Skeletal muscle satellite cell (primary cell): Measurements from ENCODE around the gene LASP1NB.
"Not testable (repeated sequence)": the region's sequence is repeated elsewhere in the genome, so short reads cannot be mapped to it uniquely, and the experiment has no call there.

ENCODE experiments used
- H3K27me3 ChIP-seq: 2 replicates; pipeline ENCODE4 v1.7.0; 2013; ENCODE audit warnings: low read length; ENCODE audit not compliant: control insufficient read depth, insufficient read depth
- H3K36me3 ChIP-seq: 2 replicates; pipeline ENCODE4 v1.7.0; 2013; ENCODE audit warnings: mild to moderate bottlenecking, control low read depth, low read length; ENCODE audit not compliant: insufficient read depth
- H3K4me1 ChIP-seq: 2 replicates; pipeline ENCODE4 v1.7.0; 2013; ENCODE audit warnings: low read length; ENCODE audit not compliant: control insufficient read depth, insufficient read depth
- H3K4me2 ChIP-seq: 2 replicates; pipeline ENCODE4 v1.7.0; 2013; ENCODE audit warnings: mild to moderate bottlenecking, low read length
- H3K4me3 ChIP-seq: 2 replicates; pipeline ENCODE4 v1.7.0; 2013; ENCODE audit warnings: low read length
- H3K9ac ChIP-seq: 2 replicates; pipeline ENCODE4 v1.7.0; 2013; ENCODE audit warnings: mild to moderate bottlenecking, low read depth, low read length, moderate library complexity
- H3K9me3 ChIP-seq: replicated peaks from 2 replicates; pipeline ENCODE4 v1.7.0; 2013; ENCODE audit warnings: mild to moderate bottlenecking, control low read depth, low read length

LASP1NB gene

DNA sequence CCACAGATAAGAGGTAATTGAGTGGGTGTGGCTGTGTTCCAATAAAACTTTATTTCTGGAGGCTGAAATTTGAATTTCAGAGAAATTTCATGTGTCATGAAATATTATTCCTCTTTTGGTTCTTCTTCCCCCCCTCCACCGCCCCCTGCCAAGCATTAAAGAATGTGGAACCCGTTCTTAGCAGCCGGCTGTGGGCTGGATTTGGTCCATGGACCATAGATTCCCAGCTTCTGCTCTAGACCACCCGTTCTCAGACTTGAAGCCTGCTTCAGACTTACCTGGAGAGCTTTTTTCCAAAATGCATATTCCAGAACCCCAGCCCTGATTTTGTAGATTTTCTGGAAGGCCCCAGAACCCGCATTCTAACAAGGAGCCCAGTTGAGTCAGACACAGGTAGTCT lies 15.1 kb upstream of the LASP1NB start:
- Histone ChIP-seq H3K36me3 (peaks cover 89% of the 10 kb centered on the region), H3K9ac (no peak overlapping the region)

DNA sequence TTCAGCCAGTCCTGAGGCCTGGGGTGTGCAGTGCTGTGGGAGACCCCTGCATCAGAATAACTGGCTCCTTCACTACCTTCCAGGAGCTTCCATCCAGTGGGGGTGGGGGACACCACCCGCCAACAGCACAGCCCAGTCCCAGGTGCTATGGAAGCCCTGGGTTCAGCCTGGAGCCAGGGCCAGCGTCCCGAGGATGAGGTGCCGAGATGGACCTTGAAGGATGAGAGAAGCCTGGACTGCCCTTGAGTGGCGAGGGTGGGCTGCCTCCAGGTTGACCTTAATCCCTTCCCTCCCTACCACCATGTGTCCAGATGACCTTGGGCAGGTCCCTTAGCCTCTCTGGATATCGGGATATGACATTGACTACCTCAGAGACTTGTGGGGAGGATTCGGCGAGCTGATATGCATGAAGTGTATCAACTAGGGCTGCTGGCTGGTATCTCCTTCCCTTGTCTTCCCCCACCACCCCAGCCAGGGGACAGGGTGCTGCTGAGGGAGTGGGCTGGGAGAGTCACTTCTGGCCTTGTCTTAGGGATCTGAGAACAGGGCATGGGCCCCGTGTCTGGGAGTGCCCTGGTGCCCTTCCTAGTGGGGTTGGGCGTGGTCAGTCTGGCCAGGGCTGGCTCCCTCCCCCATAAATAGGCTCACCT lies 14.2 kb upstream of the LASP1NB start:
- H3K4me2 ChIP-seq: no peak overlapping the region
- no peaks in the 10 kb centered on the region for H3K9me3 ChIP-seq
- H3K27me3 ChIP-seq: no peaks in the 10 kb centered on the region
- peaks cover 40% of the 10 kb centered on the region for H3K4me1 ChIP-seq
- H3K36me3 ChIP-seq: peaks cover 87% of the 10 kb centered on the region
- H3K4me3 ChIP-seq: no peak overlapping the region
- H3K9ac ChIP-seq: no peak overlapping the region

More for the DNA sequence above, 15.1 kb upstream of the LASP1NB start:
- peaks cover 49% of the 10 kb centered on the region for H3K4me1 ChIP-seq
- no peaks in the 10 kb centered on the region for H3K27me3 ChIP-seq
- H3K9me3 ChIP-seq: no peaks in the 10 kb centered on the region
- no peak overlapping the region for H3K4me3 ChIP-seq
- no peak overlapping the region for H3K4me2 ChIP-seq

DNA sequence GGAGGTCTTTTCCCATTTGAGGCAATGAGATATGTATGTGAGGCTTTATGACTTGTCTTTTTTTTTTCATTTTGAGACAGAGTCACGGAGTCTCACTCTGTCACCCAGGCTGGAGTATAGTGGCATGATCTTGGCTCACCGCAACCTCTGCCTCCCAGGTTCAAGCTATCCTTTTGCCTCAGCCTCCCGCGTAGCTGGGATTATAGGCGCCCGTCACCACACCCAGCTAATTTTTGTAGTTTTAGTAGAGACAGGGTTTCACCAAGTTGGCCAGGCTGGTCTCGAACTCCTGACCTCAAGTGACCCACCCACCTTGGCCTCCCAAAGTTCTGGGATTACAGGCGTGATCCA lies 13.7 kb upstream of the LASP1NB start:
- peaks cover 37% of the 10 kb centered on the region for H3K4me1 ChIP-seq
- H3K4me2 ChIP-seq, H3K4me3 ChIP-seq, H3K9ac ChIP-seq, H3K27me3 ChIP-seq, H3K9me3 ChIP-seq: not testable (repeated sequence)
- peaks cover 86% of the 10 kb centered on the region for H3K36me3 ChIP-seq

DNA sequence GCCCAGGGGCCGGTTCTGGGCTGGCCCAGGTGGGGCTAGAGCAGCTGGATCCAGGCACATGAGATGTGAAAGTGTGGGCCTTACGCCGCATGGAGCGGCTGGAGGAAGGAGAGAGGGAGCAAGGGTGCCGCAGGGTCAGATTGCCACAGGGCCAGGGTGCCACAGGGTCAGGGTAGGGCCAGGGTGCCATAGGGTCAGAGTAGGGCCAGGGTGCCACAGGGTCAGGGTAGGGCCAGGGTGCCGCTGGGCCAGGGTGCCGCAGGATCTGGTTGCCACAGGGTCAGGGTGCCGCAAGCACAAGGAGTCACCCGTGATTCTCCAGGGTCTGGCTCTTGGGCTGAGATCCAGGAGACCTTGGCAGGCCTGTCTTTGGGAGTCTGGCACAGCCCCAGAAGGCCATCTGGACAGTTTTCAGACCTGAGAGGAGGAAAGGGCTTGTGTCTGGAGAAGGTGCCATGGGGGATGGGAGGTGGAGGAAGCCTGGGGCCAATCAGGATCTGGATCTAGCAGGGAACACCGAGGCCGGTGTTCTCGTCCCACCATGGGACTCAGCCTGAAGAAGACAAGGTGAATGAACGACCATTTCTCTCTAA lies 13.1 kb upstream of the LASP1NB start:
- H3K9me3 ChIP-seq: no peaks in the 10 kb centered on the region
- peak overlapping the region; percentile 41 for H3K9ac ChIP-seq
- peaks cover 30% of the 10 kb centered on the region for H3K4me1 ChIP-seq
- no peak overlapping the region for H3K4me3 ChIP-seq
- H3K27me3 ChIP-seq: no peaks in the 10 kb centered on the region
- H3K36me3 ChIP-seq: peaks cover 85% of the 10 kb centered on the region
- no peak overlapping the region for H3K4me2 ChIP-seq

DNA sequence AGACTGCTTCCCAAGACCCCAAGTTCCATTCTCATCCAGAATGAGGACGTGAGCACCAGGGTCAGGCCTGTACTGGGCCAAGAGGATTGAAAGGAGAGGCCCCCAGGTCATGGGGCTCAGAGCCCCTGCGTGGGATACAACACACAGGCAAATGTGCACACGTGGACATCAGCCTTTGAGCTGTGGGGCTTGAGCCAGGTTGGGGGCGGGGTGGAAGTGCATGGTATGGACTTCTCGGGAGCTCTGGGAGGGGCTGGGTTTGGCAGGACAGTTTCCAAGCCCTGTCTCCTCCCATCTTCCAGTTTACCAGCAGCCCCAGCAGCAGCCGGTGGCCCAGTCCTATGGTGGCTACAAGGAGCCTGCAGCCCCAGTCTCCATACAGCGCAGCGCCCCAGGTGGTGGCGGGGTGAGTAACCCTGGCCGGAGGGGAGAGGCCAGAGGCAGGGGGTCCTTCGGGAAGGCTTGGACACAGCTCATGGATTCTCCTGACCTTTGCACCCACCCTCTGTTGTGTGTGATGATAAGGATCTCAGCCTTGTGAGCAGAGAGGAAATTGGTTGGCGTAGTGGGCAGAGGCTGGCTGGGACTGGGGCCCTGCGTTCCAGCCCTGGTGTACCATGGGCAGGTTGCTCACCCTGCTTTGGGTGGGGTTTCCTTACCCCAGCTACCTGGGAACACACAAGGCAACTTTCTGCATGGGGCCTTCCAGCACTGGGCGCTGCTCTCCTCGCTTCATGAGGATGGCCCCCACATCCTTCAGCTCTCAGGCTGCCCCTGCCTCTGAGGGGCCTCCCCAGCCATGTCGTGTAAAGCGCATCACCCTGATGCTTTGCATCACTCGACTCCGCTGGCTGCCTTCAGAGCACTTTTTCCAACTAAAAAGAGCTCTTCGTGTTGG lies 10.4 kb upstream of the LASP1NB start:
- Histone ChIP-seq H3K36me3 (peaks cover 83% of the 10 kb centered on the region), H3K4me1 (peaks cover 15% of the 10 kb centered on the region), H3K27me3 (no peaks in the 10 kb centered on the region), H3K4me2 (no peak overlapping the region), H3K9me3 (no peaks in the 10 kb centered on the region), H3K9ac (no peak overlapping the region), H3K4me3 (no peak overlapping the region)

DNA sequence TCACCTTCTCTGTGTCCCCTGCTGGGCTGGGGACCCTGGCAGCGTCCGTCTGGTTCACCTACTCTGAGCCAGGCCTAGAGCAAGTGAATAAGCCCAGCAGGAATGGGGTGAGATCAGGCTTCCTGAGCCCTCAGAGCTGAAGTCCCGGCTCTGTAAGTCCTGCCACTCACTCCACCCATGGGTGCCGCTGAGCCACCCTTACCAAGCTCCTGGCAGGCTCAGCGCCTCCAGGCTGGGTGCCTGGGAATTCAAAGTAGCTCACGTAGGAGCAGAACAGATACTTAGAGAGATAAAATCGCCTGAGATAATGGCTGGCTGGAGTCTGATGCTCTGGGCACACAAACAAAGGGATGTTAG lies 9.8 kb upstream of the LASP1NB start:
- peaks cover 16% of the 10 kb centered on the region for H3K4me1 ChIP-seq
- H3K9ac ChIP-seq: no peak overlapping the region
- no peak overlapping the region for H3K4me3 ChIP-seq
- no peak overlapping the region for H3K4me2 ChIP-seq
- no peaks in the 10 kb centered on the region for H3K9me3 ChIP-seq
- H3K27me3 ChIP-seq: no peaks in the 10 kb centered on the region
- peaks cover 85% of the 10 kb centered on the region for H3K36me3 ChIP-seq

DNA sequence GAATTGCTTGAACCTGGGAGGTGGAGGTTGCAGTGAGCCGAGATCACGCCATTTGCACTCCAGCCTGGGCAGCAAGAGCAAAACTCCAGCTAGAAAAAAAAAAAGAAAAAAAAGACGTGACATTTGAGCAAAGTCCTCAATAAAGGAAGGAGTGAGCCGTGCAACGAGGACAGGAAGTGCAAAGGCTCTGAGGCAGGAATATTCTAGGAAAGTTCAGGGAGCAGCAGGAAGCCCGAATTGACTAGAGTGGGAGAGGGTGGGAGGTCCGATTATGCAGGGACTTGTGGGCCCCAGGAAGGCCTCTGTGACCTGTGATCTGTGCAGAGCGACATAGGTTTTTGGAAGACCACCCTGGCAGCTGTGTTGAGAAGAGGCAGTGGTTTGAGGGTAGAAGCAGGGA lies 8.6 kb upstream of the LASP1NB start:
- H3K4me1 ChIP-seq: peaks cover 21% of the 10 kb centered on the region
- H3K9ac ChIP-seq: no peak overlapping the region
- H3K36me3 ChIP-seq: peaks cover 86% of the 10 kb centered on the region

DNA sequence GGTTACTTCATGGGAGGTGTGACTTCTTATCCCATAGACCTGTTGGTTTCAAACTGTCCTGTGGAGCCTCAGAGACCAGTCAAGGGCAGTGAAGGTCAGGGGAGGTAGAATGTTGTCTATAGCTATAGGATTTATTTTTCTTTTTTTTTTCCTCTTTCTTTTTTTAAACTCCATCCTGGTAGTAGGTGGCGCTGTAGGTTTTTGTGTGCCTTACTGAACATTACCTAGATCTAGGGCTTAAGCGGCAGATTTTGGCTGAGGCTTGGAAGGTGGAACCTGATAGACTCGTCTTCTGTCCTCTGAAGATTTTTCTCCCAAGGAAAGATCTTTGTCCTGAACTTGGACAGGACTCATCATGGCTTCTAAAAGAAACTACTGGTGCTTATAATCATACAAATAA lies 8.2 kb upstream of the LASP1NB start:
- no peaks in the 10 kb centered on the region for H3K9me3 ChIP-seq
- H3K9ac ChIP-seq: no peak overlapping the region
- H3K27me3 ChIP-seq: no peaks in the 10 kb centered on the region
- H3K4me2 ChIP-seq: no peak overlapping the region
- peaks cover 22% of the 10 kb centered on the region for H3K4me1 ChIP-seq
- H3K4me3 ChIP-seq: no peak overlapping the region
- peaks cover 86% of the 10 kb centered on the region for H3K36me3 ChIP-seq

More for the DNA sequence above, 8.6 kb upstream of the LASP1NB start:
- Histone ChIP-seq H3K27me3 (no peaks in the 10 kb centered on the region), H3K4me2 (no peak overlapping the region), H3K4me3 (no peak overlapping the region), H3K9me3 (no peaks in the 10 kb centered on the region)

DNA sequence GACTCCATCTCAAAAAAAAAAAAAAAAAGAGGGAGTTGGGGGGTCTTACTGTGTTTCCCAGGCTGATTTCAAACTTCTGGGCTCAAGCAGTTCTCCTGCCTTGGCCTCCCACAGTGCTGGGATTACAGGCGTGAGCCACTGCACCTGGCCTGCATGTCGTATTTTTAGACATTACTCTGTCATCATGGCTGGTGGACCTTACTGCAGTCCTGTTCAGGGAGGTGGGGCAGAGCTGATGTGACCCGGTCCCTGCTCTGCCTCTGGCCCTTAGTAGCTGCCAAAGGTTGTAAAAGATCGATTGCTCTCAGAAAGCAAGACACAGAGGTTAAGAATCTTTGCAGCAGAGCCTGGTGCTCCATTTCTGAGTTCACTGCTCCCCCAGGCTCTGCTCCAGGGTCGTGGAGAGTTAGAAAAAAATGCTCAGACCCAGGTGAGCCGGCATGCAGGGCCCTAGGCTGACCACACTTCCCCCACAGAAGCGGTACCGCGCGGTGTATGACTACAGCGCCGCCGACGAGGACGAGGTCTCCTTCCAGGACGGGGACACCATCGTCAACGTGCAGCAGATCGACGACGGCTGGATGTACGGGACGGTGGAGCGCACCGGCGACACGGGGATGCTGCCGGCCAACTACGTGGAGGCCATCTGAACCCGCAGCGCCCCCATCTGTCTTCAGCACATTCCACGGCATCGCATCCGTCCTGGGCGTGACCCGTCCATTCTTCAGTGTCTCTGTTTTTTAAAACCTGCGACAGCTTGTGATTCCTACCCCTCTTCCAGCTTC lies 7.1 kb upstream of the LASP1NB start:
- no peaks in the 10 kb centered on the region for H3K9me3 ChIP-seq
- H3K4me1 ChIP-seq: peaks cover 27% of the 10 kb centered on the region
- H3K36me3 ChIP-seq: peaks cover 77% of the 10 kb centered on the region
- H3K27me3 ChIP-seq: no peaks in the 10 kb centered on the region
- no peak overlapping the region for H3K4me2 ChIP-seq
- no peak overlapping the region for H3K9ac ChIP-seq
- H3K4me3 ChIP-seq: no peak overlapping the region

DNA sequence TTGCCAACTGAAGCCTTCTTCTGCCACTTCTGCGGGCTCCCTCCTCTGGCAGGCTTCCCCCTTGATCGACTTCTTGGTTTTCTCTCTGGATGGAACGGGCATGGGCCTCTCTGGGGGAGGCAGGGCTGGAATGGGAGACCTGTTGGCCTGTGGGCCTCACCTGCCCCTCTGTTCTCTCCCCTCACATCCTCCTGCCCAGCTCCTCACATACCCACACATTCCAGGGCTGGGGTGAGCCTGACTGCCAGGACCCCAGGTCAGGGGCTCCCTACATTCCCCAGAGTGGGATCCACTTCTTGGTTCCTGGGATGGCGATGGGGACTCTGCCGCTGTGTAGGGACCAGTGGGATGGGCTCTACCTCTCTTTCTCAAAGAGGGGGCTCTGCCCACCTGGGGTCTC lies 6.5 kb upstream of the LASP1NB start:
- Histone ChIP-seq H3K4me3 (no peak overlapping the region), H3K36me3 (peaks cover 73% of the 10 kb centered on the region), H3K9ac (no peak overlapping the region)

More for the DNA sequence above, 6.5 kb upstream of the LASP1NB start:
- Histone ChIP-seq H3K27me3 (no peaks in the 10 kb centered on the region), H3K4me2 (no peak overlapping the region), H3K4me1 (peaks cover 27% of the 10 kb centered on the region), H3K9me3 (no peaks in the 10 kb centered on the region)
